ENCODE measurements around the gene PTPRG. TPM values are rescaled to one million over a fixed set of nuclear protein-coding genes. Genes with fewer than 3 reads are reported as not detected.
"Not testable (repeated sequence)": the region's sequence is repeated elsewhere in the genome, so short reads cannot be mapped to it uniquely, and the experiment has no call there.

Gene PTPRG
- polyA plus RNA-seq, 3 donors = 5.6 to 45.7 (median 13.3) TPM

GRCh38 chr3:61687663-61688306, 126.4 kb downstream of the PTPRG start:
- H3K27ac ChIP-seq (ENCODE audit: low read depth, low read length) = no peak overlapping the region
- 77 to 79% (median 78%) methylated on average over 5 of the region's 5 CpGs for WGBS, 3 donors

GRCh38 chr3:61688307-61688984, 127.1 kb downstream of the PTPRG start:
- WGBS, 3 donors = 74 to 81% (median 77%) methylated on average over 13 of the region's 13 CpGs
- H3K27ac ChIP-seq (ENCODE audit: low read depth, low read length) = no peak overlapping the region

DNA sequence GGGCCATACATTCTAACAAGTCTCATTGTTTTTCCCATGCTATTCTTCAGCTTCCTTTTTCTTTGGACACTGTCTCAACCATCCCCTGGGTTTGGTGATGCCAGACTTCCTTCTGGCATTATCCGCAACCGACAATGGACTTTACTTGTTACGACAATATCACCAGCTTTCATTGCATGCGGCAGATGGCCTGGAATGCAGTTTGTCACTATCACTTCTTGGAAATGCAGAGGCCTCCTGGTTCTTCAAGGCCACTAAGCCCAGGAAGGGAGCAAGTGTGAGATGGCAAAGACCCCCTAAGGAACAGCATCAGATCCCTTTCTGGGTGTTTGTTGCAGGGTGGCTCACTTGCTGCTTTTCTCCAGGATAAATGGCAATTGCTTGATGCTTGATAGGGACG, 128.6 kb downstream of the PTPRG start:
- WGBS, 3 donors = 84 to 95% (median 92%) methylated on average over 5 of the region's 5 CpGs
- no peak overlapping the region for H3K27ac ChIP-seq (ENCODE audit: low read depth, low read length)

DNA sequence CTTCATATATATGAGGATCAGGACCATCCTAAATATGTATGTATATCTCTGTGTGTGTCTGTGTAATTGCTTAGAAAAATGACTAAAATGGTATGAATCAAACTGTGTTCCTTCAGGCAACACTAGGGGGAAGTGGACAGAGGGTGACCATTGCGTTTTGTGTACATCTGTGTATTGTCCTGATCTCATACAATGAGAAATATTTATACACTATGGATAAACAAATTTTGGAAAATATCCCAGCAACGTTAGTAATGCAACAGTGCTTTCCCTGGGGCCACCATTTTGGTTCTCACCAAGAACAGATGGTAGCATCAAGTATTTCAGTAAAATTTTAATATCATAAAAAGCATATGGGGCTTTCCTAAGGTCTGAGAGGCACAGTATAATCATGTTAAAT, 130.1 kb downstream of the PTPRG start:
- 77 to 82% (median 81%) methylated on average over 2 of the region's 2 CpGs for WGBS, 3 donors
- H3K27ac ChIP-seq (ENCODE audit: low read depth, low read length) = no peak overlapping the region

- H3K27ac ChIP-seq (ENCODE audit: low read depth, low read length) = no peak overlapping the region
- WGBS, 3 donors = 57 to 75% (median 62%) methylated on average over 2 of the region's 2 CpGs
Measured at GRCh38 chr3:61697301-61697700, 135.9 kb downstream of the PTPRG start.

- WGBS, 3 donors = 86 to 95% (median 87%) methylated on average over 3 of the region's 3 CpGs
- not testable (repeated sequence) for H3K27ac ChIP-seq (ENCODE audit: low read depth, low read length)
Measured at GRCh38 chr3:61698278-61699072, 137.1 kb downstream of the PTPRG start.

GRCh38 chr3:61699622-61700021, 138.3 kb downstream of the PTPRG start:
- H3K27ac ChIP-seq (ENCODE audit: low read depth, low read length) = no peak overlapping the region

GRCh38 chr3:61701011-61701410, 139.6 kb downstream of the PTPRG start:
- H3K27ac ChIP-seq (ENCODE audit: low read depth, low read length) = no peak overlapping the region
- 56 to 76% (median 66%) methylated on average over 1 of the region's 1 CpG for WGBS, 3 donors

GRCh38 chr3:61702453-61702852, 141.1 kb downstream of the PTPRG start:
- H3K27ac ChIP-seq (ENCODE audit: low read depth, low read length) = no peak overlapping the region
- WGBS, 3 donors = 62 to 85% (median 75%) methylated on average over 4 of the region's 4 CpGs

DNA sequence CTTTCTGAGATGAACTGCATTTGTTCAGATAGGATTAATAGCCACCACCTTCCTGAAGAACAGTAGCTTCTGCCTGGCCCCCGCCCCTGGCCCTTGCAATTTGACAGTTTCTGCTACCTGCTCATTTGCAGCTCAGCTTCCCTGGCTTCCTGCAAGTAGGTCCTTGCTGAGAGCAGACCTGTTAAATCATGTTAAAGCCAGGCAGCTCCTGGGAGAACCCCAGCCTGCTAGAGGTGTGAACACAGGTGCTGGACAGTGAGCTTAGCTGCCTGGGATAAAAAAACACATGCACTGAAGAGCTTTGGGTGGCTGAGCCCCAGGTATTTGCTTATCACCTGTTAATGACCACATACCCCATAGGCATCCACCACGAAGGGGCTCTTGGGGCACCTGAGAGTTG, 143.4 kb downstream of the PTPRG start:
- no peak overlapping the region for H3K27ac ChIP-seq (ENCODE audit: low read depth, low read length)
- 70 to 80% (median 80%) methylated on average over 2 of the region's 2 CpGs for WGBS, 3 donors

DNA sequence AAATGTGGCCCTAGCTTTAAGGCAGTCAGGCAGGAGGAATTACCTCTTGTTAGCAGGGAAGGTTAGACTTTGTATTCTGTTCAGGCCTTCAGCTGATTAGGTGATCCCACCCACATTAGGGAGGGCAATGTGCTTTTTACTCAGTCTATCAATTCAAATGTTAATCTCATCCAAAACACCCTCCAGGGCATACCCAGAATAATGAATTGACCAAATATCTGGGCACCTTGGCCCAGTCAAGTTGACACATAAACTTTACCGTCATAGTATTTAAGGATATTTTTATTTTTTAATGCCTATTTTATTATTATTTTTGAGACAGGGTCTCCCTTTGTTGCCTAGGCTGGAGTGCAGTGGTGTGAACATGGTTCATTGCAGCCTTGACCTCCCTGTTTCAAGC, 146.1 kb downstream of the PTPRG start:
- 89 to 97% (median 96%) methylated on average over 1 of the region's 1 CpG for whole genome bisulfite sequencing, 3 donors
- no peak overlapping the region for H3K27ac ChIP-seq (ENCODE audit: low read depth, low read length)

DNA sequence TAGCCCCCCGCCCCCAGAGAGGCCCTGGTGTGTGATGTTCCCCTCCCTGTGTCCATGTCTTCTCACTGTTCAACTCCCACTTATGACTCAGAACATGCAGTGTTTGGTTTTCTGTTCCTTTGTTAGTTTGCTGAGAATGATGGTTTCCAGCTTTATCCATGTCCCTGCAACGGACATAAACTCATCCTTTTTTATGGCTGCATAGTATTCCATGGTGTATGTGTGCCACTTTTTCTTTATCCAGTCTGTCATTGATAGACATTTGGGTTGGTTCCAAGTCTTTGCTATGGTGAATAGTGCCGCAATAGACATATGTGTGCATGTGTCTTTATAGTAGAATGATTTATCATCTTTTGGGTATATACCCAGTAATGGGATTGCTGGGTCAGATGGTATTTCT, 149.5 kb downstream of the PTPRG start:
- WGBS, 3 donors = 85 to 93% (median 91%) methylated on average over 3 of the region's 3 CpGs
- not testable (repeated sequence) for H3K27ac ChIP-seq (ENCODE audit: low read depth, low read length)

GRCh38 chr3:61714225-61714624, 152.9 kb downstream of the PTPRG start:
- H3K27ac ChIP-seq (ENCODE audit: low read depth, low read length) = no peak overlapping the region
- WGBS, 3 donors = 74 to 95% (median 80%) methylated on average over 4 of the region's 4 CpGs

GRCh38 chr3:61715886-61716527, 154.6 kb downstream of the PTPRG start:
- 60 to 95% (median 76%) methylated on average over 4 of the region's 4 CpGs for WGBS, 3 donors
- H3K27ac ChIP-seq (ENCODE audit: low read depth, low read length) = no peak overlapping the region

DNA sequence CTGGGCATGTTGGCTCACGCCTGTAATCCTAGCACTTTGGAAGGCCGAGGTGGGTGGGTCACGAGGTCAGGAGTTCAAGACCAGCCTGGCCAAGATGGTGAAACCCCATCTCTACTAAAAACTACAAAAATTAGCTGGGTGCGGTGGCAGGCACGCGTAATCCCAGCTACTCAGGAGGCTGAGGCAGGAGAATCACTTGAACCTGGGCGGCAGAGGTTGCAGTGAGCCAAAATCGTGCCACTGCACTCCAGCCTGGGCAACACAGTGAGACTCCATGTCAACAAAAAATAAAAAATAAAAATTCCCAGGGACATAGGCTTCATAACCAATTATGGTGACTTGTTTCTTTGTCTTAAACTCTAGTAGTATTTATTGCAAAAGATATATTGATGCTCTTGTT, 155.3 kb downstream of the PTPRG start:
- WGBS, 3 donors = 85 to 95% (median 92%) methylated on average over 8 of the region's 8 CpGs
- H3K27ac ChIP-seq (ENCODE audit: low read depth, low read length) = not testable (repeated sequence)

DNA sequence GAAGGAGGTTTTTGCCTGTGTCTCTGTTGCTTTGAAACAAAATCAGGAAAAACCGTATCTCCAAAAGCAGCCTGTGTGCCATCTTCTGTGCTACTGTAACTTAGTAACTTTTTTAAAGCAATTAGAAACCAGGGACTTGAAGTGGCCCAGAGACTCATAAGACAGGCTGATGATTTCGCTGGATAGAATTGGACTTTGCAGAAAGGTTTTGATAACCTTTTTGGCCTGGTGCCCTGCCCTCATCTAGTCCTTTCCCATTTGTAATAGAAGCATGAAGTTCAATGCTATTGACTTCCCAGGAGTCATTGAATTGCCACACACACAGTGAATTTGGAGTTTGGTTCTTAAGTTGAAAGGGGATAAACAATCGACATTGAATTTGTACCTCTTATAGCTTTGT, 157.2 kb downstream of the PTPRG start:
- WGBS, 3 donors = 84 to 90% (median 89%) methylated on average over 3 of the region's 3 CpGs

GRCh38 chr3:61719278-61719977, 158.1 kb downstream of the PTPRG start:
- 62 to 80% (median 67%) methylated on average over 8 of the region's 8 CpGs for WGBS, 3 donors
- H3K27ac ChIP-seq (ENCODE audit: low read depth, low read length) = no peak overlapping the region

More for the DNA sequence above, 157.2 kb downstream of the PTPRG start:
- no peak overlapping the region for H3K27ac ChIP-seq (ENCODE audit: low read depth, low read length)

GRCh38 chr3:61723038-61723437, 161.7 kb downstream of the PTPRG start:
- H3K27ac ChIP-seq (ENCODE audit: low read depth, low read length) = no peak overlapping the region
